Tibial nerve (tissue), 4 donors: Measurements from ENCODE around the gene IL10RA.

Experiments
- EP300 ChIP-seq, 2 donors: sonication (generic); formaldehyde crosslinking; IDR thresholded peaks; one replicate each; pipeline ENCODE4 v1.6.1; 2017; ENCODE audit warnings: antibody characterized with exemption in 2 of 2, mild to moderate bottlenecking in 1 of 2
- TF ChIP-seq, protein P1 (sequence below), 5 experiments: fragments of 200-600 bp in 3 of 5; fragments of 450-650 bp in 2 of 5; sonication (generic) in 3 of 5; IDR thresholded peaks; one replicate each; pipeline ENCODE4 v1.5.1; 2016 to 2019; ENCODE audit warnings: antibody characterized with exemption in 5 of 5, mild to moderate bottlenecking in 3 of 5, moderate library complexity in 2 of 5

DNA sequence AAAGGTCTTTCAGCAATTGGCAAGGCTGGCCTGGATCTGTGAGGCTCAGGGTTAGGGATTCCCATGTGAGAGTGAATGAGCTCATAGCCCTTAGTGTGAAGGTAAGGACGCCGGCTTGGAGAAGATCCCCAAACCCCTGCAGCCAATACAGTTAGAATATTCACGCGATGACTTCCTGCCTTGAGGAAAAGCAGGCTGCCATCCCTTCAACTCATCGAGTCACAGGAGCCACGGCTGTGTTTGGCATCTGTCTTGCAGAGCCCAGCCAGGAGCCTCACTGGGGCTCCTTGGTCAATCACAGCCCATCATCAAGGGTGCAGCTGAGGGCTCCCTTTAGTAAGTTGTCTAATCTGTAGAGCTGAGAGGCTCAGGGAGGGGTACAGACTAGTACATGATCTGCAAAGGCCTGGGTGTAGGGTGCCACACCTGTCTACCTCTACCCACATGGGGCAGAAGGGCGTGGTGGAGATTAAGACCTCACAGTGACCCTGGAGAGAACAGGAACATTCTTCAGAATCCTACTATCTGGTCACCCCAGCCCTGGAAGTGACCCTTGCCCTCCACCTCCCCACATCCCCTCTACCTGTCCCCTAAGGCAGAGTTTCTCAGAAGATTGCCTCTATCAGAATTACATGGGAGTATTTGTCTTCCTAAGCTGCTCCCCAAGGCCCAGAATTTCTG lies 18.5 kb downstream of the IL10RA start:
- no peak for TF ChIP-seq EP300 (IDR thresholded peaks at IDR 0.05)
- TF ChIP-seq, protein P1, sequence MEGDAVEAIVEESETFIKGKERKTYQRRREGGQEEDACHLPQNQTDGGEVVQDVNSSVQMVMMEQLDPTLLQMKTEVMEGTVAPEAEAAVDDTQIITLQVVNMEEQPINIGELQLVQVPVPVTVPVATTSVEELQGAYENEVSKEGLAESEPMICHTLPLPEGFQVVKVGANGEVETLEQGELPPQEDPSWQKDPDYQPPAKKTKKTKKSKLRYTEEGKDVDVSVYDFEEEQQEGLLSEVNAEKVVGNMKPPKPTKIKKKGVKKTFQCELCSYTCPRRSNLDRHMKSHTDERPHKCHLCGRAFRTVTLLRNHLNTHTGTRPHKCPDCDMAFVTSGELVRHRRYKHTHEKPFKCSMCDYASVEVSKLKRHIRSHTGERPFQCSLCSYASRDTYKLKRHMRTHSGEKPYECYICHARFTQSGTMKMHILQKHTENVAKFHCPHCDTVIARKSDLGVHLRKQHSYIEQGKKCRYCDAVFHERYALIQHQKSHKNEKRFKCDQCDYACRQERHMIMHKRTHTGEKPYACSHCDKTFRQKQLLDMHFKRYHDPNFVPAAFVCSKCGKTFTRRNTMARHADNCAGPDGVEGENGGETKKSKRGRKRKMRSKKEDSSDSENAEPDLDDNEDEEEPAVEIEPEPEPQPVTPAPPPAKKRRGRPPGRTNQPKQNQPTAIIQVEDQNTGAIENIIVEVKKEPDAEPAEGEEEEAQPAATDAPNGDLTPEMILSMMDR (IDR thresholded peaks at IDR 0.05): no peak
